GM06990 (cell line): Measurements from ENCODE around the gene TBXAS1.

Experiments
- DNase-seq: peaks from one replicate; pipeline ENCODE4 v3.0.0-alpha.2; 2011; ENCODE audit not compliant: insufficient read length; ENCODE audit errors: extremely low read depth
- H3K27me3 ChIP-seq: replicated peaks from 2 replicates; pipeline ENCODE4 v1.6.0; 2011; ENCODE audit warnings: low read length; ENCODE audit not compliant: control insufficient read depth, insufficient read depth
- H3K36me3 ChIP-seq: 2 replicates; pipeline ENCODE4 v1.5.1; 2011; ENCODE audit warnings: low read length; ENCODE audit not compliant: control insufficient read depth, insufficient read depth
- H3K4me3 ChIP-seq: replicated peaks from 2 replicates; pipeline ENCODE4 v1.5.1; 2011; ENCODE audit warnings: low read depth, mild to moderate bottlenecking, control low read depth, low read length
- TF ChIP-seq, protein P1 (sequence below): IDR thresholded peaks from 2 replicates; pipeline ENCODE4 v1.5.1; 2011; ENCODE audit warnings: low read length, control low read depth, mild to moderate bottlenecking, inconsistent platforms; ENCODE audit not compliant: insufficient read depth, poor library complexity, severe bottlenecking

TBXAS1 gene

DNA sequence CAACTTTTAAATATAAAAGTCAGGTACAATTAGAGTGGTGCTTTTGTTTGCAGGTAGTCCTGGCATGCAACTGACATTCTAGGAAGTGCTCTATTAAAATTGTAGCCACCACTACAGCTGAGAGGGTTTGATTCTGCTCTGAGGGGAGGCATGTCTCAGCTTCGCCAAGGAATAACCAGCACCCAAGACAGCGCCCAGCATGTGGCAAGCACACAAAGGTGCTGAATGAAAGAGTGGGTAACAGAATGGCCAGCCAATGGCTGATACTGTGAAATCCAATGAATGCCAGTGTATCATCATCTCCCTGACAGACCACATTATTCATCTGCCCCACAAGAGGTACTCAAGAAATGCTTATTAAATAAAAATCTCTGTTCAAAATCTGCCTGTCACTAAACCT, 226.8 kb downstream of the TBXAS1 start:
- no peak for DNase-seq
- TF ChIP-seq, protein P1, sequence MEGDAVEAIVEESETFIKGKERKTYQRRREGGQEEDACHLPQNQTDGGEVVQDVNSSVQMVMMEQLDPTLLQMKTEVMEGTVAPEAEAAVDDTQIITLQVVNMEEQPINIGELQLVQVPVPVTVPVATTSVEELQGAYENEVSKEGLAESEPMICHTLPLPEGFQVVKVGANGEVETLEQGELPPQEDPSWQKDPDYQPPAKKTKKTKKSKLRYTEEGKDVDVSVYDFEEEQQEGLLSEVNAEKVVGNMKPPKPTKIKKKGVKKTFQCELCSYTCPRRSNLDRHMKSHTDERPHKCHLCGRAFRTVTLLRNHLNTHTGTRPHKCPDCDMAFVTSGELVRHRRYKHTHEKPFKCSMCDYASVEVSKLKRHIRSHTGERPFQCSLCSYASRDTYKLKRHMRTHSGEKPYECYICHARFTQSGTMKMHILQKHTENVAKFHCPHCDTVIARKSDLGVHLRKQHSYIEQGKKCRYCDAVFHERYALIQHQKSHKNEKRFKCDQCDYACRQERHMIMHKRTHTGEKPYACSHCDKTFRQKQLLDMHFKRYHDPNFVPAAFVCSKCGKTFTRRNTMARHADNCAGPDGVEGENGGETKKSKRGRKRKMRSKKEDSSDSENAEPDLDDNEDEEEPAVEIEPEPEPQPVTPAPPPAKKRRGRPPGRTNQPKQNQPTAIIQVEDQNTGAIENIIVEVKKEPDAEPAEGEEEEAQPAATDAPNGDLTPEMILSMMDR: no peak
- Histone ChIP-seq H3K36me3 (no peaks in the 10 kb centered on the region), H3K27me3 (no peaks in the 10 kb centered on the region), H3K4me3 (no peak overlapping the region)

DNA sequence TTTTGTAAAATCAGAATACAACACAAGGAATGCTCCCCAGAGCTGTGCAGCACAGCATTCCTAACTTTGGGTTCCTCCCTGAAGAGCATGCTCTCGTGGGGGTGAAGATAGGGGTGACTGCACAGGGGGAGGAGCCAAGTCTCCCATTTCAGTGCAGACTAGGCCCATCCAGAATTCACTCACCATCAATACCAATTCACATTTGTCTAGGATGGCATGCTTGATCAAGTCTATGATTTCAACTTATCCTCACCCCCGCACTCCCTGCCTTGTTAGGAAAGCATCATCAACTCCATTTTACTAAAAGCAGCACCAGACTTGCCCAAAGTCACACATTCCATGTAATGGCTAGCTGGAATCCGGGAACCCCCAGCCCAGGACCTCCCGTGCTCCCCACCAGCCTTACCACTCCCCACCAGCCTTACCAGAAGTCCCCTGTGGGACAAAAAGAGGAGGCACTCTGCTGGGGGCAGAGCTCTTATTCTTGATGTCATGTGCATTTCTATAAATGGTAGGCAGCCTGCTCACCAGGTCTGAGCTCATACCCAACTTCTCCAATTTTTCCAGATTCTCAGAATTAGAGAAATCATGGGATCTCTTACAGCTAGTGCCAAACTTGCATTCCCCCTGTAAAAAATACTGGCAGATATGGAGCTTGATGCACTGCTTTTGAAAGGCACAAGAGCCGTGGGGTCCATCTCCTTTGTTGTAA, 227.5 kb downstream of the TBXAS1 start:
- no peaks in the 10 kb centered on the region for H3K36me3 ChIP-seq
- H3K27me3 ChIP-seq: no peaks in the 10 kb centered on the region
- TF ChIP-seq, protein P1: no peak
- DNase-seq: no peak
- no peak overlapping the region for H3K4me3 ChIP-seq

DNA sequence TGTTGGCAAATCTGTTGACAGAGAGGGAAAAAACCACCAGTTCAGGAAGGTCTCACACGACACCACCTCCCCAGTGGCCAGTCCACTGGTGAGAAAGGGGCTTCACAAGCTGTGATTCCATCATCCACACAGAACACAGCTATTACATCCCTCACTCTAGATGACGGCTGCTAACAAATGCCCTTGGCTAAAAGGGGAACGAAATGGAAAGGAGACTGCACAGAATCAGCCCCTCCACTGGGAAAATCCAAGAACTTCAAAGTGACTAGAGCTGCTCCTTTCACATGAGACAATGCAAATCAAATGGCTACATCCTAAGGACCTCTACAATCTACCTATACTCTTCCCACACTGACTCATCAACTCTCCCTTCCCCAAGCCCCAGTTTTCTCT, 228.1 kb downstream of the TBXAS1 start:
- H3K4me3 ChIP-seq: no peak overlapping the region
- H3K27me3 ChIP-seq: no peaks in the 10 kb centered on the region
- no peaks in the 10 kb centered on the region for H3K36me3 ChIP-seq
- DNase-seq: no peak
- TF ChIP-seq, protein P1: no peak

DNA sequence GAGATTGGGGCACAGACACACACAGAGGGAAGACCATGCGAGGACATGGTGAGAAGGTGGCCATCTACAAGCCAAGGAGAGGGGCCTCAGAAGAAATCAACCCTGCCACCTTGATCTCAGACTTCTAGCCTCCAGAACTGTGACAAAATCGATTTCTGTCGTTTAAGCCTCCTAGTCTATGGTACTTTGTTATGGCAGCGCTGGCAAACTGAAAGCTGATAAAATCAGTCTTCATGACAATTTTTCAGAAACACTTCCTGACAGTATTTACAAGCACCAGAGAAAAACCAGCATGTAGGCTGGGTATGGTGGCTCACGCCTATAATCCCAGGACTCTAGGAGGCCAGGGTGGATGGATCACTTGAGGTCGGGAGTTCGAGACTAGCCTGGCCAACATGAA, 229.5 kb downstream of the TBXAS1 start:
- no peak overlapping the region for H3K4me3 ChIP-seq
- TF ChIP-seq, protein P1: no peak
- no peaks in the 10 kb centered on the region for H3K36me3 ChIP-seq

DNA sequence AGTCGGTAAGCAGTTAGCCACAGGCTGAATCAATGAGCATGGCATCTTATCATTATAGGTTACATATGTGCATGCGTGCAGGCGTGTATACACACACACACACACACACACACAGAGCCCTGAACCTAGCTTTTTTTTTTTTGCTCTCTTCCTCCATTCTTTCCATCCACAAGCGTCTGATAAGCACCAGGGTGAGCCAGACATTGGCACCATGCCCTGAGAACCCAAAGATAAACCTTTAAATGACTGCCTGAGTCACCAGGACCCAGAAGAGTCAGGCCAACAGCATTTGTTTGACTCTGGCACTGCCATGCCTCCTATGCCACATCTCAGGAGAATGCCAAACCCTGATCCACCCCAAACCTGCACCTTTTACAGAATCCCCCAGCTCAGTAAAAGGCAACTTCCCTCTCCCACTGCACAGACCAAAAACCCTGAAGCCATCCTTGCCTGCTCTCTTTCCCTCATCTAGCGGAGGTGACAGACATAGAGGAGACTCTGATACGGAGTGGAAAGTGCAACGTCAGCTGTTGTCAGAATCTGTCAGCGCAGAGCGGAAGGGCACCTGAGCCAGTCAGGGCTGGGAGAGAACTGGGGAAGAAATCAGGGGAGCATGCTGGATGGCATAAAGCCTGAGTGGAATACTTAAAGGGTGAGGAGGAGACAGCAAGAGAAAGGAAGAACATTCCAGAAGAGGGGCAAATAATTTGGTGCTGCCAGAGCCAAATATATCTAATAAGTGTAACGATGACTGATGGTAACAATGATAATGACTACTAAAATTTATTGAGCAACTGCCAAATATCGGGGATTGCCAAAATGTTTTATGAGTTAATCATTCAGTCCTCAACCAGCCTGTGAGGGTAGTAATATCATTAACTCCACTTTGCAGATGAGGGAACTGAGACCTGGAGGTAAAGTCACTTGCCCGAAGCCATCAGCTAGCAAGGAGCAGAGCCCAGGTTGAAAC, 230.5 kb downstream of the TBXAS1 start:
- no peak overlapping the region for H3K4me3 ChIP-seq
- no peaks in the 10 kb centered on the region for H3K36me3 ChIP-seq
- TF ChIP-seq, protein P1: no peak
- DNase-seq: no peak
- H3K27me3 ChIP-seq: no peaks in the 10 kb centered on the region

More for the DNA sequence above, 229.5 kb downstream of the TBXAS1 start:
- H3K27me3 ChIP-seq: no peaks in the 10 kb centered on the region
- DNase-seq: no peak
